ENCODE data around the gene LTC4S. TPM values are rescaled to one million over a fixed set of nuclear protein-coding genes. Genes with fewer than 3 reads are reported as not detected.
"Not testable (repeated sequence)": the region's sequence is repeated elsewhere in the genome, so short reads cannot be mapped to it uniquely, and the experiment has no call there.

The LTC4S gene
- total RNA-seq, 1 donor from 2014 or later = 5.5 TPM

GRCh38 chr5:179833056-179833708 is 39.4 kb downstream of the LTC4S start:
- H3K9me3 Mint-ChIP-seq (ENCODE audit: low read depth) = no peaks in the 10 kb centered on the region
- no peaks in the 10 kb centered on the region for H3K27me3 Mint-ChIP-seq
- DNase-seq (ENCODE audit: low spot score, unreplicated experiment) = no peak
- no peak overlapping the region for H3K27ac Mint-ChIP-seq
- H3K36me3 Mint-ChIP-seq (ENCODE audit: insufficient read depth) = peaks cover 54% of the 10 kb centered on the region
- H3K4me1 Mint-ChIP-seq (ENCODE audit: low read depth) = no peaks in the 10 kb centered on the region
- no peak for TF ChIP-seq CTCF (IDR thresholded peaks at IDR 0.05; ENCODE audit: unreplicated experiment)
- no peak overlapping the region for H3K4me3 Mint-ChIP-seq (ENCODE audit: low read depth)

GRCh38 chr5:179833709-179834070 is 39.9 kb downstream of the LTC4S start:
- Mint-ChIP-seq H3K36me3 (ENCODE audit: insufficient read depth) (peaks cover 49% of the 10 kb centered on the region), H3K9me3 (ENCODE audit: low read depth) (no peaks in the 10 kb centered on the region), H3K27me3 (no peaks in the 10 kb centered on the region), H3K4me3 (ENCODE audit: low read depth) (no peak overlapping the region), H3K27ac (no peak overlapping the region), H3K4me1 (ENCODE audit: low read depth) (no peaks in the 10 kb centered on the region)
- no peak for DNase-seq (ENCODE audit: low spot score, unreplicated experiment)
- no peak for TF ChIP-seq CTCF (IDR thresholded peaks at IDR 0.05; ENCODE audit: unreplicated experiment)

GRCh38 chr5:179834120-179834519 is 40.3 kb downstream of the LTC4S start:
- Mint-ChIP-seq H3K4me3 (ENCODE audit: low read depth) (no peak overlapping the region), H3K9me3 (ENCODE audit: low read depth) (no peaks in the 10 kb centered on the region), H3K4me1 (ENCODE audit: low read depth) (no peaks in the 10 kb centered on the region), H3K36me3 (ENCODE audit: insufficient read depth) (peaks cover 45% of the 10 kb centered on the region), H3K27ac (no peak overlapping the region), H3K27me3 (no peaks in the 10 kb centered on the region)
- DNase-seq (ENCODE audit: low spot score, unreplicated experiment) = no peak
- TF ChIP-seq CTCF (IDR thresholded peaks at IDR 0.05; ENCODE audit: unreplicated experiment) = no peak

- H3K36me3 Mint-ChIP-seq (ENCODE audit: insufficient read depth) = peaks cover 40% of the 10 kb centered on the region
- not testable (repeated sequence) for H3K4me3 Mint-ChIP-seq (ENCODE audit: low read depth); DNase-seq (ENCODE audit: low spot score, unreplicated experiment); H3K4me1 Mint-ChIP-seq (ENCODE audit: low read depth); H3K27ac Mint-ChIP-seq; H3K27me3 Mint-ChIP-seq; H3K9me3 Mint-ChIP-seq (ENCODE audit: low read depth)
Observed at GRCh38 chr5:179834871-179835270, 41.1 kb downstream of the LTC4S start.

GRCh38 chr5:179836225-179837019 is 42.6 kb downstream of the LTC4S start:
- no peak for TF ChIP-seq CTCF (IDR thresholded peaks at IDR 0.05; ENCODE audit: unreplicated experiment)
- Mint-ChIP-seq H3K27me3 (no peaks in the 10 kb centered on the region), H3K9me3 (ENCODE audit: low read depth) (no peaks in the 10 kb centered on the region), H3K27ac (no peak overlapping the region), H3K4me1 (ENCODE audit: low read depth) (no peaks in the 10 kb centered on the region), H3K4me3 (ENCODE audit: low read depth) (no peak overlapping the region), H3K36me3 (ENCODE audit: insufficient read depth) (peaks cover 40% of the 10 kb centered on the region)
- DNase-seq (ENCODE audit: low spot score, unreplicated experiment) = no peak

Measured in progenitor cell of endocrine pancreas (in vitro differentiated cells).